HG03139 (cell line): ENCODE measurements around the gene CASK.
"Not testable (repeated sequence)": the region's sequence is repeated elsewhere in the genome, so short reads cannot be mapped to it uniquely, and the experiment has no call there.

Source experiments
- ATAC-seq: cut with Tn5 transposase; IDR thresholded peaks from one replicate; pipeline ENCODE4 v1.9.1; 2021; ENCODE audit not compliant: unreplicated experiment

The CASK gene

GRCh38 chrX:41526271-41526670 is 397.1 kb downstream of the CASK start:
- no peak for ATAC-seq

GRCh38 chrX:41522671-41523070 is 400.7 kb downstream of the CASK start:
- ATAC-seq: no peak

- no peak for ATAC-seq
Observed at GRCh38 chrX:41522081-41522480, 401.3 kb downstream of the CASK start.

GRCh38 chrX:41519468-41519867 is 403.9 kb downstream of the CASK start:
- no peak for ATAC-seq

- no peak for ATAC-seq
Observed at GRCh38 chrX:41518841-41519220, 404.5 kb downstream of the CASK start.

- no peak for ATAC-seq
Observed at GRCh38 chrX:41518127-41518840, 405.1 kb downstream of the CASK start.

GRCh38 chrX:41516999-41517765 is 406.2 kb downstream of the CASK start:
- no peak for ATAC-seq

- no peak for ATAC-seq
Observed at GRCh38 chrX:41516456-41516855, 406.9 kb downstream of the CASK start.

- ATAC-seq: no peak
Observed at GRCh38 chrX:41515376-41515775, 408.0 kb downstream of the CASK start.

- no peak for ATAC-seq
Observed at GRCh38 chrX:41514179-41514578, 409.2 kb downstream of the CASK start.

- not testable (repeated sequence) for ATAC-seq
Observed at GRCh38 chrX:41512853-41513252, 410.5 kb downstream of the CASK start.

GRCh38 chrX:41512394-41512793 is 411.0 kb downstream of the CASK start:
- ATAC-seq: peak; percentile 95

GRCh38 chrX:41507919-41508318 is 415.4 kb downstream of the CASK start:
- ATAC-seq: no peak

- ATAC-seq: no peak
Observed at GRCh38 chrX:41502004-41502403, 421.4 kb downstream of the CASK start.

GRCh38 chrX:41499984-41500383 is 423.4 kb downstream of the CASK start:
- no peak for ATAC-seq

GRCh38 chrX:41499195-41499594 is 424.2 kb downstream of the CASK start:
- ATAC-seq: no peak

GRCh38 chrX:41491267-41492004 is 431.9 kb downstream of the CASK start:
- no peak for ATAC-seq

- no peak for ATAC-seq
Observed at GRCh38 chrX:41490446-41490845, 432.9 kb downstream of the CASK start.

GRCh38 chrX:41482154-41482850 is 441.1 kb downstream of the CASK start:
- ATAC-seq: no peak

GRCh38 chrX:41481264-41482109 is 441.9 kb downstream of the CASK start:
- no peak for ATAC-seq
